ENCODE measurements around the gene SHROOM4. TPM values are rescaled to one million over a fixed set of nuclear protein-coding genes. Genes with fewer than 3 reads are reported as not detected.

Gene SHROOM4
- total RNA-seq, 6 experiments from 2014 or later: not detected

- no peaks in the 10 kb centered on the region for H3K36me3 Mint-ChIP-seq (ENCODE audit: low read depth)
- no peak overlapping the region for H3K4me3 Mint-ChIP-seq
- H3K9me3 Mint-ChIP-seq: 0 out of 2 replicates have a peak, but pooled peaks cover 5% of the 10 kb centered on the region
- H3K27ac Mint-ChIP-seq: no peak overlapping the region
- TF ChIP-seq CTCF (IDR thresholded peaks at IDR 0.05): no peak
- H3K4me1 Mint-ChIP-seq (ENCODE audit: low read depth): no peaks in the 10 kb centered on the region
- DNase-seq: no peak
- no peaks in the 10 kb centered on the region for H3K27me3 Mint-ChIP-seq (ENCODE audit: insufficient read depth)
Measured at GRCh38 chrX:50852524-50852923, 38.5 kb upstream of the SHROOM4 start.

GRCh38 chrX:50842221-50842620, 28.2 kb upstream of the SHROOM4 start:
- H3K27ac Mint-ChIP-seq: no peak overlapping the region
- H3K4me1 Mint-ChIP-seq (ENCODE audit: low read depth): no peaks in the 10 kb centered on the region
- DNase-seq: no peak
- no peak overlapping the region for H3K4me3 Mint-ChIP-seq
- TF ChIP-seq CTCF (IDR thresholded peaks at IDR 0.05): no peak
- H3K36me3 Mint-ChIP-seq (ENCODE audit: low read depth): no peaks in the 10 kb centered on the region
- no peaks in the 10 kb centered on the region for H3K27me3 Mint-ChIP-seq (ENCODE audit: insufficient read depth)
- H3K9me3 Mint-ChIP-seq: peaks cover 8% of the 10 kb centered on the region; the same call in 1 of the 2 replicates

GRCh38 chrX:50839730-50840129, 25.7 kb upstream of the SHROOM4 start:
- no peaks in the 10 kb centered on the region for H3K36me3 Mint-ChIP-seq (ENCODE audit: low read depth)
- no peaks in the 10 kb centered on the region for H3K27me3 Mint-ChIP-seq (ENCODE audit: insufficient read depth)
- no peak for DNase-seq
- no peak overlapping the region for H3K27ac Mint-ChIP-seq
- no peaks in the 10 kb centered on the region for H3K4me1 Mint-ChIP-seq (ENCODE audit: low read depth)
- TF ChIP-seq CTCF (IDR thresholded peaks at IDR 0.05): no peak
- peaks cover 8% of the 10 kb centered on the region; the same call in 1 of the 2 replicates for H3K9me3 Mint-ChIP-seq
- no peak overlapping the region for H3K4me3 Mint-ChIP-seq

- no peak for DNase-seq
Measured at GRCh38 chrX:50838820-50839600, 25.0 kb upstream of the SHROOM4 start.

GRCh38 chrX:50827996-50828395, 14.0 kb upstream of the SHROOM4 start:
- H3K36me3 Mint-ChIP-seq (ENCODE audit: low read depth): no peaks in the 10 kb centered on the region
- no peak for DNase-seq
- H3K4me1 Mint-ChIP-seq (ENCODE audit: low read depth): no peaks in the 10 kb centered on the region
- H3K27me3 Mint-ChIP-seq (ENCODE audit: insufficient read depth): no peaks in the 10 kb centered on the region
- TF ChIP-seq CTCF (IDR thresholded peaks at IDR 0.05): no peak
- H3K4me3 Mint-ChIP-seq: no peak overlapping the region
- H3K9me3 Mint-ChIP-seq: no peaks in the 10 kb centered on the region
- no peak overlapping the region for H3K27ac Mint-ChIP-seq

More at GRCh38 chrX:50838820-50839600, 25.0 kb upstream of the SHROOM4 start:
- Mint-ChIP-seq H3K27me3 (ENCODE audit: insufficient read depth) (no peaks in the 10 kb centered on the region), H3K4me3 (no peak overlapping the region), H3K4me1 (ENCODE audit: low read depth) (no peaks in the 10 kb centered on the region), H3K9me3 (peaks cover 8% of the 10 kb centered on the region; the same call in 1 of the 2 replicates), H3K36me3 (ENCODE audit: low read depth) (no peaks in the 10 kb centered on the region), H3K27ac (no peak overlapping the region)
- TF ChIP-seq CTCF (IDR thresholded peaks at IDR 0.05): no peak

Measured in HFFc6 (cell line).